ENCODE measurements around the gene KHDC1.
"Not testable (repeated sequence)": the region's sequence is repeated elsewhere in the genome, so short reads cannot be mapped to it uniquely, and the experiment has no call there.

KHDC1 gene, protein sequence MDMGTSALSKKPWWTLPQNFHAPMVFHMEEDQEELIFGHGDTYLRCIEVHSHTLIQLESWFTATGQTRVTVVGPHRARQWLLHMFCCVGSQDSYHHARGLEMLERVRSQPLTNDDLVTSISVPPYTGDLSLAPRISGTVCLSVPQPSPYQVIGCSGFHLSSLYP

DNA sequence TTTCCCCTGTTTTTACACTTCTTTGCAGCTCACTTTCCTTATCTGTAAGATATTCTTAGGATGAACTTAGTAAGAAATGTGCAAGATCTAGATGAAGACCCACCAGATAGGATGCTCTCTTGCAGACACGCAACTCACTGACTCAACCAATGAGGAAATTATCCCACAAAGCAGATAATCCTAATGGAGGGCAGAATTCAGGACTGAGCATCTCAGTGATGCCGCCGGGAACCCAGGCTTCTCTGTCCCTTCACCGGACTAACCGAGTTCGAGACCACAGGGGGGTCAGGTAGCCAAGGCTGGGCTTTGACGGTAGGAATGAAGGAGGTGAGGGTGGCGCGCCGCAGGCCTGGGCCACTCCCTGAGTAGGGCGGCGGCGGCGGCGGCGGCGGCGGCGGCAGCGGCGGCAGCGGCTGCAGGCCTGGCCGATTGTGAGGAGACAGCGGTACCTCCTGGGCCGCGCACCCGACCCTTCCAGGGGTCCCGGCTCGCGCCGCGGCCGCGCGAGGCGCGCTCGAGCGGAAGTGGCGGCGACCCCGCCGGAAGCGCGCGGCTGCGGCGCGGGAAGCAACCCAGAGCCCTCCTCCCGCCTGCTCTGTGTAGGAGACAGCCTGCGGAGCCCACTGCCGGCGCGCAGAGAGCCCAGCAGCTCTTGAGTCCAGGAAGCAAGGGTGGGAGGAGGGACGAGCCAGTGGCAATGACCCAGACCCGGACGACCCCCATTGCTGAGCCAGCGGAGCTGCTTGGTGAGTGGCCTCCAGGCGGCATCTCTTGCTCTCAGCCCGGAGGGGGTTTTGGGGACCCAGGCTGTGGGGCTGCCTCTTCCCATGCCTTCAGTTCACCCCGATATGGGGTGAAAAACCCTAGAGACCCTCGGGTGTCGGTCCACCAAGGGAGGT lies at the start of gene KHDC1:
TSS of gene KHDC1 (minus strand) at position 526 of the 899 bp plus-strand sequence. CDS start 20,679 bp downstream, outside the sequence.
- DNase-seq, result peak; percentile 5

DNA sequence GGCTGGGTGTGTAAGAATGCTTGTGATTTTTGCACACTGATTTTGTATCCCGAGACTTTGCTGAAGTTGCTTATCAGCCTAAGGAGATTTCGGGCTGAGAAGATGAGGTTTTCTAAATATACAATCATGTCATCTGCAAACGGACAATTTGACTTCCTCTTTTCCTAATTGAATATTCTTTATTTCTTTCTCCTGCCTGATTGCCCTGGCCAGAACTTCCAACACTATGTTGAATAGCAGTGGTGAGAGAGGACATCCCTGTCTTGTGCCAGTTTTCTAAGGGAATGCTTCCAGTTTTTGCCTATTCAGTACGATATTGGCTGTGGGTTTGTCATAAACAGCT lies 47.5 kb upstream of the KHDC1 start:
- not testable (repeated sequence) for DNase-seq

DNA sequence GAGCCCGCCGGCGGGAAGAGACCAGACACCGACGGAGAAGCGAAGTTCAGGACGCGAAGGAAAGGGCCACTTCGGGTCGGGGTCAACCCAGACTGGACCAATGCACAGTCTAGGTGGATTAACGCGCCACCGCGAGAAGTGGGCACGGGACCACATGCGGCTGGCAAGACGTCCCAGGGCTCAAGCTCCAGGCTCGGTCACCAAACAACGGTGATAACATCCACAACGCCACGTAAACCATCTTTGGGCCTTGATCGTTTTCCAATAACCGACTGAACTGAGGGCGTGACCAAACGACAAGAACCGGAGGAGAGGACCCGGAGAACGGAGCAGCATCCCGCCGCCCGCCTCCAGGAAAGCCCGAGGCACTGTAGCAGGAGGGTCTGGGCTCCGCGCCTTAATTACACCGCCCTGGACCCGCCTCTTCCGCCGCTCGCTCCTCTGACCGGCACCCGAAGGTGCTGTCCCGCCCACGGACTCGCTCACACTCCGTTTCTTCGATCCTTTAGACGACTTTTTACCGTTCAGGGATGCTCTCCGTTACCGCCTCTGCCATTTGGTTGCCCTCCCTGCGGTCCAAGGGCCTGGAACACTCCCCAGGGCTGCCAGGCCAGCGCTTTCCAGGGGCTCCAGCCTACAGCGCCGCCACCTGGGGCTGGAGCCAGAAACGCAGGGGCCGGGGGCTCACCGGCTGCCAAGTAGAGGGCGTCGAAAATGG lies 46.9 kb upstream of the KHDC1 start:
- DNase-seq, result peak; percentile 48

DNA sequence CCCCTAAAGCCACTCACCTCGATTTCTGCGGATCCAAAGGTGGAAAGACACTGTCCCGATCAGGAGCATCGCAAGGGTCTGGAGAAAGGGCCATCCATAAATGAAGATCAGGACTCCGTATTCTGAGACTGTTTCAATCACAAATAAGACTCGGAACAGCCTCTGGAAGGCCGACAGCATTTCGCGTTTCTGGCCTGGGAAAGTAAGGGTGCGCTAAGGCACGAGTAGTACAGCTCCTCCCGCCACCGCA lies 46.5 kb upstream of the KHDC1 start:
- no peak for DNase-seq

DNA sequence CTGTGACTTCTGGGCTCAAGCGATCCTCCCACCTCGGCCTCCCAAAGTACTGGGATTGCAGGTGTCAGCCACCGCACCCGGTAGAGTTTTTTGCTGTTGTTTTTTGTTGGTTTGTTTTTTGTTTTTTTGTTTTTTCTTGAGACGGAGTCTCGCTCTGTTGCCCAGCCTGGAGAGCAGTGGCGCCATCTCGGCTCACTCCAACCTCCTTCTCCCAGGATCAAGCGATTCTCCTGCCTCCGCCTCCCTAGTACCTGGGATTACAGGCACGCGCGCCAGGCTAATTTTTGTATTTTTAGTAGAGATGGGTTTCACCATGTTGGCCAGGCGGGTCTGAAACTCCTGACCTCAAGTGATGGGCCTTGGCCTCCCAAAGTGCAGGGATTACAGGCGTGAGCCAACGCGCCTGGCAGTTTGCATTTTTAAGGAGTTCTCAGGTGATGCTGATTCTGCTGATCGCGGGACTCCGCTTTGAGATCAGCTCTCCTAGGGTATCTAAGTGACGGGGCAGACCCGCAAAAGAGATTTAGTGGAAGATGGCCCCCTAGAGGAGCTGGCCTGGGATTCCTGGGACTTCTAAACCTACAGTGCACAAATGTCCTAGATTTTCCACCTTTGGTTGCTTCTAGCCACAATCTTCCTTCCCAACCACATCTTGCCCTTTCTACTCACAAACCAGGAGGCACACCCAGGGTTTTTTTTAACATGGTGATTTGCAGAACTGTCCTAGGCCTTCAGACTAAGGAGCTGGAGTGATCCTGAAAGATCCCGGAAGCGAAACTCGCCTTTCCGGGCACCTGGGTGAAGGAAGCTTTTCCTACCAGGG lies 45.9 kb upstream of the KHDC1 start:
- no peak for DNase-seq

DNA sequence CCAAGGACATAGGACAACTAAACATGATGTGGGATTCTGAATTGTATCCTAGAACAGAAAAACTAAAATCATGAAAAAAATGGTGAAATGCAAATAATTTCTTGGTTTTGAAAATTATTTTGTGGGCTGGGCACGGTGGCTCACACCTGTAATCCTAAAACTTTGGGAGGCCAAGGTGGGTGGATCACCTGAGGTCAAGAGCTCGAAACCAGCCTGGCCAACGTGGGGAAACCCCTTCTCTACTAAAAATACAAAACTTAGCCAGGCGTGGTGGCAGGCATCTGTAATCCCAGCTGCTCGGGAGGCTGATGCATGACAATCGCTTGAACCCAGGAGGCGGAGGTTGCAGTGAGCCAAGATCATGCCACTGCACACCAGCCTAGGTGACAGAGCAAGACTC lies 40.8 kb upstream of the KHDC1 start:
- not testable (repeated sequence) for DNase-seq

DNA sequence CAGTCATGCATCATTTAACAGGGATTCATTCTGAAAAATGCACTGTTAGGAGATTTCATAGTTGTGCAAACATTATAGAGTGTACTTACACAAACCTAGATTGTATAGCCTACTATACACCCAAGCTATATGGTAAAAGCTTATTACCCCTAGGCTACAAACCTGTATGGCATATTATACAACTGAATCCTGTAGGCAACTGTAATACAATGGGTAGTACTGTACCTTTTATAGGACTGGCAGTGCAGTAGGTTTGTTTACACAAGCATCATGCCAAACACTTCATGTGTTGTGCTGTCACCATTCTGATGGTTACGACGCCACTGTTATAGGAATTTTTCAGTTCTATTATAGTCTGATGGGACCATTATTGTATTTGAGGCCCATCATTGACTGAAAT lies 39.3 kb upstream of the KHDC1 start:
- DNase-seq, result no peak

DNA sequence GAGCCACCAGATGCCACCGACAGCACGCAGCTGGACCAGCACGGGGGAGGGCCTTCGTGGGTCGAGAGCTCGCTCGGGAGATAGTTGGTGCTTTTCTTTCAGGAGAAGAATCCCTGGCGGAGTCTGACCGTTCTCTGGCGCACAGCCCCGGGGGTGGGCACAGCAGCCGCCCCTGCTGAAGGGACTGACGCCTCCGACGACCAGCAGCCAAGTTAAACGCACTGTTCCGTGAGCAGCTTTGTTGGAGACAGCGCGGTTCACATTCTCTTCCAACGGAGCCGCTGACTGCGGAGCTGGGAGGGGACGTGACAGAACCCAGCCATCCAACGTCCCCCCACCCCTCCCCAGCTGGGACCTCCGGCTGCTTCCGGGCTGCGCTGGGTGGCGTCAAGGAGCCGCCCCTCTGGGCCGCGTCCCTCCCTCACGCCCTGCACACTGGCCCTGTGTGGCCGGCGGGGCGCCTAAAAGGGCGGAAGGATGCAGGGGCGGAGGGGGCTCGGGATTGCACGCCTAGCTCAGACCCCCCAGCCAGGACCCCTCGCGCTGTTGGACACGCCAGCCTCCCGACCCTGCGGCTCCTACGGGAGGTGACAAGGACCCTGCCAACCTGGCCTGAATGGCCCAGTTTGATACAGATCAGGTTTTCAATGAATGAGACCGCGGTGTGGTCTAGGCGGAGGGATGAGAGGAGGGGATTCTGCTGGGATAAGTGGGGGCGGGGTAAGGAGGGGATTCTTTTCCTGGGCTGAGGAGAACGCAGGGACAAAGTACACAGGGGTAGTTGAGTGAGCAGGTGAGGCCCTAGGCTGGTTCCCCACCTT lies 36.4 kb upstream of the KHDC1 start:
- no peak for DNase-seq

DNA sequence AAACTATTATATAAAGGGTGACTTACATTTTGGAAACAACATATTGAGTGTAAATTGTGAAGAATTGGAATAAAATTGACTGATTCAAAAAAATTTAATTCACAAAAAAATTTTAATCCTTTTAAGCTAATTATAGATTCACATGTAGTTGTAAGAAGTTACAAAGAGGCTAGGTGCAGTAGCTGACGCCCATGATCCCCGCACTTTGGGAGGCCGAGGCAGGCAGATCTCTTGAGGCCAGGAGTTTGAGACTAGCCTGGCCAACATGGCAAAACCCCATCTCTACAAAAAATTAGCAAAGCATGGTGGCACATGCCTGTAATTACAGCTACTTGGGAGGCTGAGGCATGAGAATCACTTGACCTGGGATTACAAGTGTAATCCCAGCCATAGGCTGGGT lies 30.3 kb upstream of the KHDC1 start:
- no peak for DNase-seq

DNA sequence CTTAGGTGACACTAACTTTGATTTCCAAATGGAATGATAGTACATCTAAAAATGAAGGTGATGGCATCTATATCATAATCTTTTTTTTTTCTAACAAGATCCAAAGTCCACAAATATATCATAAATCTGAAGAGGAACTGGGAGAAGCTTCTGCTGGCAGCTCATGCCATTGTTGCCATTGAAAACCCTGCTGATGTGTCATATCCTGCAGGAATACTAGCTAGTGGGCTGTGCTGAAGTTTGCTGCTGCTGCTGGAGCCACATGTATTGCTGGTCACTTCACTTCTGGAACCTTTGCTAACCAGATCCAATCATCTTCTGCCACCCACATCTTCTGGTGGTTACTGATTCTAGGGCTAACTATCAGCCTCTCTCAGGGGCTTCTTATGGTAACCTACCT lies 27.4 kb upstream of the KHDC1 start:
- no peak for DNase-seq

DNA sequence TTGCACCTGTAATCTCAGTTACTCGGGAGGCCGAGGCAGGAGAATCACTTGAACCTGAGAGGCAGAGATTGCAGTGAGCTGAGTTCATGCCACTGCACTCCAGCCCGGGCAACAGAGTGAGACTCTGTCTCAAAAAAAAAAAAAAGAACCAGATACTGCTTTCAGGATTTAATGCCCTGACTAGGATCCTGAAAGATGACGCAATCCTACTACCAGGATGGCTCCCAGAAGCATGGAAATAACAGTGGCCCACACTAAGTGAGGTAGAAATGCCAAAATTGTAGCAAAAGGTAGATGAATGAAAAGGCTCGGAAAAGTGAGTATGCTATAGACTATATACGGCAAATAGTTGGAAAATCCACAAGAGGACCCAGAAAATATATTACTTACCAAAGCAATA lies 23.8 kb upstream of the KHDC1 start:
- DNase-seq, result no peak

DNA sequence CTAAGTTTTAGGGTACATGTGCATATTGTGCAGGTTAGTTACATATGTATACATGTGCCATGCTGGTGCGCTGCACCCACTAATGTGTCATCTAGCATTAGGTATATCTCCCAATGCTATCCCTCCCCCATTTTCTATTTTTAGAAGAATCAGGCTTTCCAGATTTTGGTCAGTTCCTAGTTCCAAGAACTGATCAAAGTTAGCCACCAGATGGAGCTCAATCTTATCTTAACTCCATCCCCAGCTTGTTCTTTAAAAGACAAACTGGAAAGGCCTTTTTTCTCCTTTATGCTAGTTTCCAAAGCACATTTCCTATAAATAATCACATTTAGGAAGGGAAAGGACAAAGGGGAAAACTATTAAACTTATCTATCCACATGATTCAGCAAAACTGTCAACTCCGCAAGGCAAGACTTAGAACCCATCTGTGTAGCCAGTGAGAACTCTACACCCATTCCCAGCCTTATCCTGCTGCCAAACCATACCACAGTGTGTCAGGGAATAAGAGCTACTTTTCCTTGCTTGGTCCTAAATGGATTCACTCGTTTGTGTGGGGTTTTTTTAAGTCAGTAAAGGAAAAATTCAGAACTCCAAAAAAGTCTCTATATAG lies 22.8 kb upstream of the KHDC1 start:
- no peak for DNase-seq

DNA sequence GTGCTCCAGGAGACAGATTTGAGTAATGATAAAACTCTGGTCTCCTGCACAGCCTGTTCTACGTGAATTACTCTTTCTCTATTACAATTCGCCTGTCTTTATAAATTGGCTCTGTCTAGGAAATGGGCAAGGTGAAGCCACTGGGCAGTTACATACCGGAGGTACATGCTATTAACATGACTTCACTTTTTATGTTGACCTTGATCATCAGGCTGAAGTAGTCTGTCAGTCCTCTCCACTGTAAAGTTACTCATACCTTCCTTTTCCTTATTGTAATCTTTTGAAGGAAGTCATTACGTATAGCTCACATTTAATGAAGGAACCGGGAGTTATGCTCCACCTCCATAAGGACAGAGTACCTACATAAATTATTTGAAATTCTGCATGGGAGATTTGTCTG lies 19.9 kb upstream of the KHDC1 start:
- DNase-seq, result no peak

DNA sequence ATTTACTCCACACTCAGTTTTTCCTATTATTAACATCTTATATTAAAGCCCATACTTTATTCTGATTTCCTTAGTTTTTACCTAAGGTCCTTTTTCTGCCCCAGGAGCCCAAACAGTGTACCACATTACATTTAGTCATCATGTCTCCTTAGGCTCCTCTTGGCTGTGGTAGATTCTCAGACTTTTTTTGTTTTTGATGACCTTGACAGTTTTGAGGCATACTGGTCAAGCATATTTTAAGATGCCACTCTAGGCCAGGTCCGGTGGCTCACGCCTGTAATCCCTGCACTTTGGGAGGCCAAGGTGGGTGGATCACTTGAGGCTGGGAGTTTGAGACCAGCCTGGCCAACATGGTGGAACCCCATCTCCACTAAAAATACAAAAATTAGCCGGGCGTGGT lies 18.7 kb upstream of the KHDC1 start:
- DNase-seq, result not testable (repeated sequence)

DNA sequence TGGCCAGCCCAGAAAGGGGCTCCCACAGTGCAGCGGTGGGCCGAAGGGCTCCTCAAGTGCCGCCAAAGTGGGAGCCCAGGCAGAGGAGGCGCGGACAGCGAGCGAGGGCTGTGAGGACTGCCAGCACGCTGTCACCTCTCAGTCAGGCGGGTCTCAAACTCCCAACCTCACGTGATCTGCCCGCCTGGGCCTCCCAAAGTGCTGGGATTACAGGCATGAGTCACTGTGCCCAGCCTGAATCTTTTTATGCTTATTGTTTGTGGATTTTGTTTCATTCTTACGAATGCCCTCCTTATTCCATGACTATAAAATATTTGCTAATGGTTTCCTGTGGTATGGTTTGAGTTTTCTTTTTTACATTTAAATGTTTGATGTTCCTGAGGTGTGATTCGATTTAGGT lies 6.3 kb upstream of the KHDC1 start:
- DNase-seq, result not testable (repeated sequence)

DNA sequence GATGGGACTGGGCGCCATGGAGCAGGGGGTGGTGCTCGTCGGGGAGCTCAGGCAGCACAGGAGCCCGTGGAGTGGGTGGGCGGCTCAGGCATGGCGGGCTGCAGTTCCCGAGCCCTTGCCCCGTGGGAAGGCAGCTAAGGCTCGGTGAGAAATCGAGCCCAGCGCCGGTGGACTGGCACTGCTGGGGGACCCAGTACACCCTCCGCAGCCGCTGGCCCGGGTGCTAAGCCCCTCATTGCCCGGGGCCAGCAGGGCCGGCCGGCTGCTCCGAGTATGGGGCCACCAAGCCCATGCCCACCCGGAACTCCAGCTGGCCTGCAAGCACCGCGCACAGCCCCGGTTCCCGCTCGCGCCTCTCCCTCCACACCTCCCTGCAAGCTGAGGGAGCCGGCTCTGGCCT lies 5.9 kb upstream of the KHDC1 start:
- DNase-seq, result not testable (repeated sequence)

DNA sequence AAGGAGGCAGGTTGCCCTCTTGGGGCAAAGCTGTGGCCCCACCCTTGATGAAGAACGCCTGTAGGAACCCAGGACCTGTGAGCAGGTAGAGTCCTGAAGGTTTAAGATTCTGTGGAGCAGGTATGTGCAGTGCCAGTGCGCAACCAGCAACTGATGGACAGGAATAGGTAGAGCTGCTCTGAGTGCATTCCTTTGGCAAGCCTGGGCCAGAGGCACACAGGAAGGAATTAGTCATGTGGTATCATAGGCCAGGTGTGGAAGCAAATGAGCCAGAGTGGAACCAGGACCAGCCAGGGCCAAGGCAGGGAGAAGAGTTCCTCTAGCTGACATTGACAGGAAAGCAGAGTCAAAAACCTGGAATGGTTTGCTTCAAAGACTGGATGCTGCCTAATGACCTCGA lies 1.4 kb upstream of the KHDC1 start:
- no peak for DNase-seq

DNA sequence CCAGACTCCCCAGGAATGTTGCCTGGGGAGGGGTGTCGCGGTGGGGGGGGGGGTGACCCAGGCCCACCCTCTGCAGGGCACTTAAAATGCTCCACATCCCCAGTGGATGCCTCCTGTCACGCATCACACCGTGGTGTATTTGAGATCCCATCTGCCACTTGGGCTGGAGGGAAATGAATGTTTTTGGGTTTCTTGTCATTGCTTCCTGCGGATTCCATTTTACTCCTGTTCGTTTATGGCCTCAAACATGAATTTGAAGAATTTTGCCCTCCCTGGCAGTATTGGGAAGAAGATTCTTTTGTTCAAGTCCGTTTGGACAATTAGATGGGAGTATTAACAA lies 544 bp upstream of the KHDC1 start:
- DNase-seq, result no peak

DNA sequence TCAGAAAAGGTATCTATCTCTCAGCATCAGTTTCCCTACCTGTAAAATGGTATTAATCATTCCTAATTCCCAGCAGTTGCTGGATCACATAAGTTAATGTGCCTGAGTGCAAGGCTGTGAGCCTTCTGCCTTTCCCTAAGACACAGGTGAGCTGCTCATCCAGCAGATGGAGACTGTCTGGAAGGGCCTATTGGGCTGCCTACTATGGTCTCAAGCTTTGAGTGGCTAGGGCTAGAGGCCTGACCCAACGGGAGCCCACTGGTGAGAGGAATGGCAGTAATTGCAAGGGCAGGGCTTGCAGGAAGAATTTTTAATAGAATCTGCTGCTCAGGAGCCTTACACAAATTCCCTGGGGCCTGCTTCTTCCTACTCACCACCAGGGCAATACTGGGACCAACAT lies 4.3 kb downstream of the KHDC1 start:
- no peak for DNase-seq

DNA sequence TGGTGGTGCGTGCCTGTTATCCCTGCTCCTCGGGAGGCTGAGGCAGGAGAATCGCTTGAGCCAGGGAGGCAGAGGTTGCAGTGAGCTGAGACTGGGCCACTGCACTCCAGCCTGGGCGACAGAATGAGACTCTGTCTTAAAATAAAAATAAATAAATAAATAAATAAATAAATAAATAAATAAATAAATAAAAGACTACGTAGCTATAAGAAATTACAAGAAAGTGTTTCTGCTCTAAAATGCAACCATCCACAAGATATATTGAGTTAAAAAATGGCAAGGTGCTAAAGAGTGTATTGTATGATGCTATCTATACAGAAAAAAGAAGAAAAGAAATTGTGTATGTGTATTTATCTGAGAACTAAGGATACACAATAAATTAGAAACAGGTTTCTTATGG lies 8.7 kb downstream of the KHDC1 start:
- not testable (repeated sequence) for DNase-seq

DNA sequence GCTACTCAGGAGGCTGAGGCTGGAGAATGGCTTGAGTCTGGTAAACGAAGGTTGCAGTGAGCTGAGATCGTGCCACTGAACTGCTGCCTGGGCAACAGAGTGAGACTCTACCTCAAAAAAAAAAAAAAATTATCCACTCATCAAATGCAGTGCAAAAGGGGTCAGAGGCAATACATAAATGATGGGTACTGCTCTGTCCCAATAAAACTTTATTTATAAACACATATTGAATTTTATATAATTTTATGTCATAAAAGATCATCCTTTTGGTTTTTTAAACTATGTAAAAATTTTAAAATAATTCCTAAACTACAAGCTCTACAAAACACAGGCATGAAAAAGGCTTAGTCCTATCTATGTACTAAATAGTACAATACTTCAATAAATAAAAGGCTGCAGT lies 10.3 kb downstream of the KHDC1 start:
- no peak for DNase-seq

DNA sequence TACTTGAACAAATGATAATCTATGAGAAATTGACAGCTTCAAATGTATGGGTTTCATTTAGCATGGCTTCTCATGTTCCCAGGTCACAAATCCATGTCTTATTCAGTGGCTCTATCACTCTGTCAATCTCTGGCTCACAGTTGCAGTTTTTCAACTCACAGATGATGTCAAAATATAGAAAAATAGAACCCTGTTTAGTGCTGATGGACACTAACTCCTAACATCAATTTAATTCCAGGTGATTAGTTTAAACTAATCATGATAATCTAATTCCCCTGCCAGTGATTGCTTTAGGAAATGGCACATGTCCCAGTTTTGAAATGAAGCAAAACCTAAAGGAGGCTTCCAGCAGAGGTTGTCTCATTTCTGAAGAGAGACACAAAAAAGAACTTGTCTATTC lies 13.0 kb downstream of the KHDC1 start:
- no peak for DNase-seq

Measured in NCI-H524 treated with DMSO at 0.1 percent for 48 hours (cell line).